GM12878 (cell line): ENCODE measurements around the gene SHLD1. TPM values are rescaled to one million over a fixed set of nuclear protein-coding genes. Genes with fewer than 3 reads are reported as not detected.

Source experiments
- ATAC-seq: fragments of 200-7000 bp; cut with Tn5 transposase; 3 replicates; pipeline ENCODE4 v1.9.1; 2020; ENCODE audit warnings: mild to moderate bottlenecking, moderate library complexity
- BruUV-seq: library from RNA; stranded (reverse); fragments of 400-500 nt; replicated peaks from 2 replicates; lab custom pipeline; 2021; lab: Mats Ljungman, UMichigan
- CTCF ChIA-PET: fragments of 300-600 bp; sonication (Branson Sonifier 250); formaldehyde crosslinking; extraction: SDS; loops from one replicate; lab custom pipeline; 2021; ENCODE audit warnings: inconsistent platforms; lab: Yijun Ruan, JAX
- POLR2A ChIA-PET: fragments of 350-600 bp; formaldehyde crosslinking; extraction: SDS; loops from one replicate; lab custom pipeline; 2021; ENCODE audit warnings: inconsistent platforms; lab: Charles Lee
- RAD21 ChIA-PET: fragments of 300-600 bp; sonication (Branson Sonifier 250); formaldehyde crosslinking; loops from one replicate; lab custom pipeline; 2023; ENCODE audit warnings: antibody characterized with exemption; ENCODE audit not compliant: unreplicated experiment; lab: Charles Lee
- SMC1A ChIA-PET: fragments of 300-600 bp; sonication (Branson Sonifier 250); formaldehyde crosslinking; loops from one replicate; lab custom pipeline; 2023; ENCODE audit not compliant: unreplicated experiment, uncharacterized antibody; lab: Charles Lee
- DNase-seq: peaks from one replicate; pipeline ENCODE4 v3.0.0-alpha.2; 2011; ENCODE audit warnings: low read depth, low spot score
- FAIRE-seq: peaks from 3 replicates; lab custom pipeline; 2011; peaks lifted over from hg19 to GRCh38; lab: Jason Lieb, UNC
- H2AFZ ChIP-seq: 2 replicates; pipeline ENCODE4 v1.6.0; 2011; ENCODE audit warnings: low read depth, low read length, control low read depth; ENCODE audit not compliant: control insufficient read depth
- H3K27ac ChIP-seq: 2 replicates; pipeline ENCODE4 v1.5.1; 2011; ENCODE audit warnings: control low read depth; ENCODE audit not compliant: control insufficient read depth, insufficient read depth
- H3K27me3 ChIP-seq, 2 experiments: replicated peaks in 1 of 2; 2 replicates each; pipeline versions ENCODE4 v1.6.0 to v1.6.1; 2011; ENCODE audit warnings: low read length in 1 of 2; ENCODE audit not compliant: control insufficient read depth in 2 of 2, insufficient read depth in 2 of 2
- H3K36me3 ChIP-seq, 2 experiments: 2 replicates each; pipeline ENCODE4 v1.5.1; 2011; ENCODE audit warnings: low read length in 1 of 2; ENCODE audit not compliant: control insufficient read depth in 2 of 2, insufficient read depth in 2 of 2
- H3K4me1 ChIP-seq: 2 replicates; pipeline ENCODE4 v1.6.1; 2011; ENCODE audit warnings: mild to moderate bottlenecking, low read length, moderate library complexity, mixed read lengths; ENCODE audit not compliant: control insufficient read depth, insufficient read depth
- H3K4me2 ChIP-seq: 2 replicates; pipeline ENCODE4 v1.6.0; 2011; ENCODE audit warnings: control low read depth; ENCODE audit not compliant: control insufficient read depth, insufficient read depth
- H3K4me3 ChIP-seq: fragments of 200-600 bp; sonication (generic); 2 replicates; pipeline ENCODE4 v1.5.1; 2016
- H3K79me2 ChIP-seq: 2 replicates; pipeline ENCODE4 v1.6.0; 2011; ENCODE audit warnings: low read length; ENCODE audit not compliant: control insufficient read depth, insufficient read depth
- H3K9ac ChIP-seq: 2 replicates; pipeline ENCODE4 v1.8.0; 2011; ENCODE audit warnings: low read length, control low read depth, mixed read lengths; ENCODE audit not compliant: control insufficient read depth, insufficient read depth
- H3K9me3 ChIP-seq: replicated peaks from 3 replicates; pipeline ENCODE4 v1.5.1; 2011; ENCODE audit warnings: mild to moderate bottlenecking, low read length; ENCODE audit not compliant: control insufficient read depth, insufficient read depth
- H4K20me1 ChIP-seq: 2 replicates; pipeline ENCODE4 v1.6.0; 2011; ENCODE audit not compliant: control insufficient read depth, insufficient read depth
- HDGF ChIP-seq: fragments of 450-650 bp; IDR thresholded peaks from 2 replicates; pipeline ENCODE4 v1.6.1; 2016; ENCODE audit warnings: antibody characterized with exemption
- LARP7 ChIP-seq: fragments of 450-650 bp; IDR thresholded peaks from 2 replicates; pipeline ENCODE4 v1.6.1; 2017; ENCODE audit warnings: mild to moderate bottlenecking
- WGBS: methylation state at CpG from one replicate; pipeline ENCODE4 v1.1.6; 2016; ENCODE audit warnings: low lambda C conversion rate; ENCODE audit not compliant: insufficient replicate concordance, insufficient coverage; ENCODE audit errors: missing lambda C conversion rate; 5-methylcytosine and 5-hydroxymethylcytosine counted together
- in situ Hi-C: fragments of 300-500 bp; cut with MboI; formaldehyde crosslinking; loops from 9 replicates; pipeline ENCODE4 v1.14.3; 2018; ENCODE audit warnings: mixed read lengths
- intact Hi-C: fragments of 100-400 bp; cut with micrococcal nuclease; formaldehyde crosslinking; loops from one replicate; pipeline ENCODE4 v1.14.2; 2022; ENCODE audit not compliant: unreplicated experiment
- polyA plus RNA-seq, 11 experiments: library from polyadenylated mRNA; depleted of rRNA in 4 of 11; unstranded in 6 of 11; stranded (reverse) in 5 of 11; fragments of >200 nt; fragmentation: Nextera tagmentation in 4 of 11; fragmentation: Illumina TruSeq in 1 of 11; extraction: Ambion mirVana in 4 of 11; extraction: Trizol in 1 of 11; gene quantifications; 1 replicate in 1 of 11; 2 replicates in 10 of 11; pipeline versions ENCODE4 v1.2.1 to v1.2.3, GENCODE V29; 2011 to 2016; ENCODE audit warnings: inconsistent platforms in 2 of 11, missing spikeins in 2 of 11, low read depth in 1 of 11
- total RNA-seq, 4 experiments: library from RNA; depleted of rRNA in 3 of 4; stranded (reverse); fragments of >200 nt in 3 of 4; fragmentation: Illumina TruSeq in 1 of 4; extraction: Trizol in 1 of 4; gene quantifications; 2 replicates each; pipeline versions ENCODE4 v1.2.1 to v1.2.3, GENCODE V29; 2013 to 2021
- TF ChIP-seq, protein P1 (sequence below): IDR thresholded peaks from 2 replicates; pipeline ENCODE4 v1.6.1; 2012; ENCODE audit warnings: low read depth, low read length, improper control_type of control experiment

SHLD1 gene
- total and polyA plus RNA-seq, 10 of the 15 experiments (the other 5 are each of a cell fraction or from before 2014, with no cell fraction given): 10.8 to 70.9 (median 25.4) TPM

DNA sequence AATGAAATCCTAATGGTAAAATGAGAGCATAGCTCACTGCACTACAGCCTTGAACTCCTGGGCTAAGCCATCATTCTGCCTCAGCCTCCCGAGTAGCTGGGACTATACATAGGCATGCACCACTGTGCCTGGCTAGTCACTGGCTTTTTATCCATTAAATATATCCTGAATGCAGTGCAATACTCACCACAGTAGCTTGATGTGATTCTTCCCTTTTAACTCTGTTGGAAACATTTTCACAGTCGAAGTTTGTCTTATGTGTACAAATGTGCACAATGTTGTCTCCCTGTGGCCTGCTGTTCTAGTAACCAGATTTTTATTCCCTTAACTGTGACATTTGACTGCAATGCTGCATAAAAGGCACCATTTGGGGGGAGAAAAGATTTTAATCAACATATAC, 143.4 kb downstream of the SHLD1 start:
- H3K79me2 ChIP-seq: no peaks in the 10 kb centered on the region
- CTCF ChIA-PET: interaction anchor here (1.3 kb wide), 1 partner anchor 364 kb away, joined by 3 read pairs; no protein-coding TSS in a partner anchor

DNA sequence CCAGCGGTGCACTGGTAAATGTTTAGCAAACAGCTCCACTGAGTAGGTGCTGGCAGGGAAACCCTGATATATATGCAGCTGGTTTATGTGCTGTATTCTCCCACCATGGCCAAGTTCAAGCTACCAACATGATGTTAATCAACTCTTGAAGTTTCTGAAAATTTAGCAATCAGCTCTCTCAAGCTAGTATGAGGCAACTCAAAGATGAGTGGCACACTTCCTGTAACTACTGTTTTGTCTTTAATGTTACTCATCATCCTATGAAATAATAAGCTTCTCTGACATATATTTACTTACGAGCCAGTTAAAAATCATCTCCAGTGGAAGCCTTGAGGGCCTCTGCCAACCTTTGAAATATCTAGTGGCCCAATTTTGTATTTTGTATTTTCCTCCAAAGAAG, 145.4 kb downstream of the SHLD1 start:
- no TSS peak for BruUV-seq
- Histone ChIP-seq H3K27ac (no peak overlapping the region), H3K27me3 (no peaks in the 10 kb centered on the region; a peak in 1 of 4 replicates), H2AFZ (no peak overlapping the region), H3K79me2 (no peaks in the 10 kb centered on the region)
- no peak for DNase-seq
- SMC1A ChIA-PET: interaction anchor here (0.7 to 1.1 kb wide), 2 partner anchors 366 to 672 kb away, joined by 3 read pairs; no protein-coding TSS in a partner anchor
- 23% methylated on average over 2 of the region's 2 CpGs for WGBS
- FAIRE-seq: no peak
- no peak for TF ChIP-seq HDGF
- TF ChIP-seq, all 136 proteins: peak for 0
- H3K4me2 ChIP-seq: no peak overlapping the region
- ChIA-PET CTCF (no interaction called here), RAD21 (no interaction called here), POLR2A (no interaction called here)
- H4K20me1 ChIP-seq: no peaks in the 10 kb centered on the region
- no peaks in the 10 kb centered on the region for H3K9me3 ChIP-seq
- no peak overlapping the region for H3K4me3 ChIP-seq
- intact Hi-C loops: no loop called here
- ATAC-seq: no peak
- no peak overlapping the region for H3K9ac ChIP-seq
- in situ Hi-C loops: no loop called here
- no peaks in the 10 kb centered on the region for H3K4me1 ChIP-seq
- H3K36me3 ChIP-seq: no peaks in the 10 kb centered on the region

More for the DNA sequence above, 143.4 kb downstream of the SHLD1 start:
- 20% methylated on average over 2 of the region's 2 CpGs for WGBS
- ATAC-seq (no peak), FAIRE-seq (no peak), DNase-seq (no peak)
- intact Hi-C loops: no loop called here
- H3K4me1 ChIP-seq: no peaks in the 10 kb centered on the region
- in situ Hi-C loops: no loop called here
- TF ChIP-seq, protein P1, sequence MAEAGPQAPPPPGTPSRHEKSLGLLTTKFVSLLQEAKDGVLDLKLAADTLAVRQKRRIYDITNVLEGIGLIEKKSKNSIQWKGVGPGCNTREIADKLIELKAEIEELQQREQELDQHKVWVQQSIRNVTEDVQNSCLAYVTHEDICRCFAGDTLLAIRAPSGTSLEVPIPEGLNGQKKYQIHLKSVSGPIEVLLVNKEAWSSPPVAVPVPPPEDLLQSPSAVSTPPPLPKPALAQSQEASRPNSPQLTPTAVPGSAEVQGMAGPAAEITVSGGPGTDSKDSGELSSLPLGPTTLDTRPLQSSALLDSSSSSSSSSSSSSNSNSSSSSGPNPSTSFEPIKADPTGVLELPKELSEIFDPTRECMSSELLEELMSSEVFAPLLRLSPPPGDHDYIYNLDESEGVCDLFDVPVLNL: no peak
- no peak for TF ChIP-seq LARP7
- ChIA-PET POLR2A (no interaction called here), RAD21 (no interaction called here), SMC1A (no interaction called here)
- no peak overlapping the region for H3K27ac ChIP-seq
- H3K4me3 ChIP-seq: no peak overlapping the region
- H4K20me1 ChIP-seq: no peaks in the 10 kb centered on the region
- H2AFZ ChIP-seq: no peak overlapping the region
- no peak overlapping the region for H3K9ac ChIP-seq
- H3K27me3 ChIP-seq: no peaks in the 10 kb centered on the region; a peak in 2 of 4 replicates
- no TSS peak for BruUV-seq
- H3K4me2 ChIP-seq: no peak overlapping the region
- H3K36me3 ChIP-seq: no peaks in the 10 kb centered on the region
- no peaks in the 10 kb centered on the region for H3K9me3 ChIP-seq
